ENCODE data around the gene PTGDR2.

DNA sequence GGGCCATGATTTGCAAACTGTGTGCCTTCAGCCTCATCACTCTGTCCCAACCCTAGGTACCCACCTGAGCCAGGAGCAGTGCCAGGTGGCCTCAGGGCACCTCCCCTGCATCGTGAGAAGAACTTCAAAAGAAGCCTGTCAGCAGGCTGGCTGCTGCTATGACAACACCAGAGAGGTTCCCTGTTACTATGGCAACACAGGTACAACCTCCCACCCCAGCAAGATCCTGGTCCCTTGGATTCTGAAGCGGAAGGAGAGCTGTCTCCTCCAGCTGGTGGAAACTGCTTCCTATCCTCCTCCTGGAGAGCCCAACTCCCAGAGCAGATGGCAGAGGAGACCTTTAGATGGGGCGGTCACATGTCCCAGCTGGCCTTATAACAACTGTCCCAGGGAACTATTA is 14.5 kb upstream of the PTGDR2 start:
- TF ChIP-seq, protein P1, sequence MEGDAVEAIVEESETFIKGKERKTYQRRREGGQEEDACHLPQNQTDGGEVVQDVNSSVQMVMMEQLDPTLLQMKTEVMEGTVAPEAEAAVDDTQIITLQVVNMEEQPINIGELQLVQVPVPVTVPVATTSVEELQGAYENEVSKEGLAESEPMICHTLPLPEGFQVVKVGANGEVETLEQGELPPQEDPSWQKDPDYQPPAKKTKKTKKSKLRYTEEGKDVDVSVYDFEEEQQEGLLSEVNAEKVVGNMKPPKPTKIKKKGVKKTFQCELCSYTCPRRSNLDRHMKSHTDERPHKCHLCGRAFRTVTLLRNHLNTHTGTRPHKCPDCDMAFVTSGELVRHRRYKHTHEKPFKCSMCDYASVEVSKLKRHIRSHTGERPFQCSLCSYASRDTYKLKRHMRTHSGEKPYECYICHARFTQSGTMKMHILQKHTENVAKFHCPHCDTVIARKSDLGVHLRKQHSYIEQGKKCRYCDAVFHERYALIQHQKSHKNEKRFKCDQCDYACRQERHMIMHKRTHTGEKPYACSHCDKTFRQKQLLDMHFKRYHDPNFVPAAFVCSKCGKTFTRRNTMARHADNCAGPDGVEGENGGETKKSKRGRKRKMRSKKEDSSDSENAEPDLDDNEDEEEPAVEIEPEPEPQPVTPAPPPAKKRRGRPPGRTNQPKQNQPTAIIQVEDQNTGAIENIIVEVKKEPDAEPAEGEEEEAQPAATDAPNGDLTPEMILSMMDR (IDR thresholded peaks at IDR 0.05), result no peak
- TF ChIP-seq POLR2AphosphoS5 (IDR thresholded peaks at IDR 0.05; ENCODE audit: insufficient read depth in 1 of 2, low read depth in 1 of 2), result no peak
- no peak for TF ChIP-seq POLR2A (IDR thresholded peaks at IDR 0.05)

All from vagina (tissue), 2 donors.